OCI-LY3 (cell line): Measurements from ENCODE around the gene COG5.

Experiments
- CTCF ChIP-seq: fragments of 200-600, 300-600 bp; sonication (generic); IDR thresholded peaks from 2 replicates; pipeline ENCODE4 v1.5.1; 2014; ENCODE audit warnings: antibody characterized with exemption, low read length, low read depth
- EZH2phosphoT487 ChIP-seq: fragments of 200-600 bp; shearing (Covaris generic); IDR thresholded peaks from 2 replicates; pipeline ENCODE4 v1.6.1; 2018; ENCODE audit warnings: antibody characterized with exemption, mixed run types, low read depth

- no peak for TF ChIP-seq CTCF
- TF ChIP-seq EZH2phosphoT487 = no peak
Observed at GRCh38 chr7:107269790-107270189, 293.9 kb downstream of the COG5 start.
